LNCaP clone FGC (cell line): ENCODE results near the gene C1QTNF3.

ENCODE experiments used
- DNase-seq: peaks from one replicate; pipeline ENCODE4 v3.0.0-alpha.2; 2011; ENCODE audit warnings: low read depth
- H3K4me3 ChIP-seq: 2 replicates; pipeline ENCODE4 v1.5.1; 2011; ENCODE audit warnings: mild to moderate bottlenecking, low read depth, low read length, control low read depth
- CTCF ChIP-seq: IDR thresholded peaks from 2 replicates; pipeline ENCODE4 v1.5.1; 2012; ENCODE audit warnings: mild to moderate bottlenecking; ENCODE audit not compliant: control insufficient read depth, insufficient read depth; ENCODE audit errors: extremely low read depth

C1QTNF3 gene

DNA sequence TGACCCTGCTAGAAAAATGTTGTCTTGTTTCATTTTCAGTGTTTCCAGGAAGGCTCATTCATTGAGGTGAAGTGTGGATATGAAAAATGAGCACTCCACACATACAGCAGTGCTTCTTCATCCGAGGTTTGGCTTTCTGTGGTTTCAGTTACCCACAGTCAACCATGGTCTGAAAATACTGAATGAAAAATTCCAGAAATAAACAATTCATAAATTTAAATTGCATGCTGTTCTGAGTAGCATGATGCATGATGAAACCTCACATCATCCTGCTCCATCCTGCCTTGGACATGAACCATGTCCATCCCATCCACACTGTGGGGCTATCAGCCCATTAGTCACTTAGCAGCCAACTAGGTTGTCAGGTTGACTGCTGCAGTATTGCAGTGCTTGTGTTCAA is 48.2 kb downstream of the C1QTNF3 start:
- no peak for TF ChIP-seq CTCF

DNA sequence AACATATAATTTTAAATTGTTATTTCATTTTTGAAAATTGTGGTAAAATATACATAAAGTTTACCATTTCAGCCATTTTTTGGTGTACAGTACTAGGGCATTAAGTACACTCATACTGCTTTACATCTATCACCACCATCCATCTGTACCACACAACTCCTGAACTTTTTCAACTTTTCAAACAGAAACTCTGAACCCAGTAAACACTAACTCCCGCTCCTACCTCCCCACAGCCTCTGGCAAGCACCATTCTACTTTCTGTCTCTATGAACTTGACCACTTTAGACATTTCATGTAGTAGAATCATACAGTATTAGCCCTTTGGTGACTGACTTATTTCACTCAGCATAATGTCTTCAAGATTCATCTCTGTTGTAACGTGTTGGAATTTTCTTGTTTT is 50.1 kb downstream of the C1QTNF3 start:
- H3K4me3 ChIP-seq, result no peak overlapping the region
- no peak for DNase-seq
- no peak for TF ChIP-seq CTCF

More for the DNA sequence above, 48.2 kb downstream of the C1QTNF3 start:
- DNase-seq, result no peak
- no peak overlapping the region for H3K4me3 ChIP-seq

DNA sequence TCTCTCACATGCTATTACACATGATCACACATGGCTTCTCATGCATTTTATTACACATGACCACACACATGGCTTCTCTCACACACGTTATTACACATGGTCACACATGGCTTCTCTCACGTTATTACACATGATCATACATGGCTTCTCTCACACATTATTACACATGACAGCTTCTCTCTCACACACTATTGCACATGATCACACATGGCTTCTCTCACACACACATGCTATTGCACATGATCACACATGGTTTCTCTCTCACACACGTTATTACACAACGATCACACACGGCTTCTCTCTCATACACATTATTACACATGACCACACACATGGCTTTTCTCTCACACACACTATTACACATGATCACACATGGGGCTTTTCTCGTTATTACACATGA is 57.6 kb downstream of the C1QTNF3 start:
- H3K4me3 ChIP-seq, result no peak overlapping the region
- no peak for DNase-seq
- no peak for TF ChIP-seq CTCF

- DNase-seq, result no peak
- no peak for TF ChIP-seq CTCF
- H3K4me3 ChIP-seq, result no peak within 1 kb of the TSS
Observed at GRCh38 chr5:33984671-33985124, 58.3 kb downstream of the C1QTNF3 start, which contains the start of gene SLC45A2. Gene SLC45A2, minus strand, starts transcription at chr5:33984693. Its CDS starts 110 bp downstream, at chr5:33984583.

DNA sequence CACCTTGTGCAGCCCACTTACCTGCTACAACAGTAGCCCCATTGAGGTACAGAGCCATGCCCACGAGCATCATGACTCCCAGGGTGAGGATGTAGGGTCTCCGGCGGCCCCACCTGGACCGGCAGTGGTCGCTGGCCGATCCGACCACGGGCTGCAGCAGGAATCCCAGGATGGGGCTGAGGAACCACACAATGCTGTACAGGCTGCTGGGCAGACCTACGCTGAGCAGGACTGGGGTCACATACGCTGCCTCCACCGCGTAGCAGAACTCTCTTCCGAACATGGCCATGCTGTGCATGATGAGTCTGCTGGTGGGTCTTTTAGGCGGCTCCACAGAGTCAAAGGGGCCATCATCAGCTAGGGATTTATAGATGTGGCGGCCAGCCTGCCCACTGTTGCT is 58.8 kb downstream of the C1QTNF3 start:
- no peak for DNase-seq
- no peak for TF ChIP-seq CTCF
- no peak overlapping the region for H3K4me3 ChIP-seq

DNA sequence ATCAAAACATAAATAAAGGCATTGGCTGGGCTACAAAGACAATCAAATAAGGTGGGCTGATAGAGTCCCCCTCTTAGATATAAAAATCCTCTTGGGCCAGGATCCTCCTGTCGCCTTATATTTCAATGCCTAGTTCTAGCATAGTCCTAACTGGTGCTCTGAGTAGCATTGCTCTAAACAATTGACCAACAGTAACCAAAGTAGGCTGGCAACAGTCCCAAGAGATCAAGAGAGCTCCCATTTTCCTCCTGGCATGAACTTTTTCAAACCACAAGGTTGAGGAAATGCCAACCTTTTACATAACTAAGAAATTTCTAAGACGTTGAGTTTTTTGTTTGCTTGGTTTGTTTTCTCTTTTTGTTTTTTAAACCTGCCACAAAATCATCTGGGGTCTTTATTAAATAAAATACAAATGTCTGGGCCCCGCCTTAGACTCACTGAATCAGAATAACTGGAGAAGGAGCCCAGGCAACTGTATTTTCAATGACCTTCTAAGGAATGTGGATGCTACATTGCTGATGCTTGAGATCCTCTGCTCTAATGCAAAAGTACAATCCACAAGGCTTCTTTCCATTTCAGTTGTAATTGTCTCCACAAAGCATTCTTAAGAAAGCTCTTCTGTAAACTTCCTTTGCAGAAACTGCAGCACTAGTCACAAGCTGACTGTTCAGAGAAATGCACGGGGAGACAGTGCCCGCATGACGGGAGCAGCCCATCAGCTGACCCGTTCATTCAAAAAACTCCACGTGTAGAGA is 61.4 kb downstream of the C1QTNF3 start:
- no peak for TF ChIP-seq CTCF
- no peak overlapping the region for H3K4me3 ChIP-seq
- DNase-seq, result no peak

GRCh38 chr5:33980030-33980429 is 63.0 kb downstream of the C1QTNF3 start:
- DNase-seq, result no peak
- H3K4me3 ChIP-seq, result no peak overlapping the region
- no peak for TF ChIP-seq CTCF
